NCI-H2081 treated with DMSO at 0.1 percent for 48 hours (cell line): ENCODE measurements around the gene SH2D1A.
"Not testable (repeated sequence)": the region's sequence is repeated elsewhere in the genome, so short reads cannot be mapped to it uniquely, and the experiment has no call there.

Source experiments
- DNase-seq: peaks from one replicate; lab custom pipeline; 2025; lab: John Stamatoyannopoulos, UW

SH2D1A gene

DNA sequence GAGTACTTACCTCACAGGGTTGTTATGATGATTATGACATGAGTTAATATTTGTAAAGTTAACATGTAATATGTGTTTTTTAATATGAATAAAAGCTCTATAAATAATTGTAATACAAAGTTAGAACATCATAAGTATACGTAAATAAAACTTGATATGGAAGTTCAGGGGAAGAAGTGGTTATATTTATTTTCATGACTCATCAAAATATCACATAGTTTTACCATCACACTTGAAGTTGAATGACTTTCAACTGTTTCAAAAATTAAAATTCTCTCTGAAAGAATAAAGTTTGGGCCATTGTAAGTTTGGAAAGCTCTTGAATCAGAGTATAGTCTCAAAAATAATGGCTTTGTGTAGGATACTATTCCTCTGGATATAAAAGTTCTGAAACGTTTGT lies 8.3 kb downstream of the SH2D1A start:
- no peak for DNase-seq

DNA sequence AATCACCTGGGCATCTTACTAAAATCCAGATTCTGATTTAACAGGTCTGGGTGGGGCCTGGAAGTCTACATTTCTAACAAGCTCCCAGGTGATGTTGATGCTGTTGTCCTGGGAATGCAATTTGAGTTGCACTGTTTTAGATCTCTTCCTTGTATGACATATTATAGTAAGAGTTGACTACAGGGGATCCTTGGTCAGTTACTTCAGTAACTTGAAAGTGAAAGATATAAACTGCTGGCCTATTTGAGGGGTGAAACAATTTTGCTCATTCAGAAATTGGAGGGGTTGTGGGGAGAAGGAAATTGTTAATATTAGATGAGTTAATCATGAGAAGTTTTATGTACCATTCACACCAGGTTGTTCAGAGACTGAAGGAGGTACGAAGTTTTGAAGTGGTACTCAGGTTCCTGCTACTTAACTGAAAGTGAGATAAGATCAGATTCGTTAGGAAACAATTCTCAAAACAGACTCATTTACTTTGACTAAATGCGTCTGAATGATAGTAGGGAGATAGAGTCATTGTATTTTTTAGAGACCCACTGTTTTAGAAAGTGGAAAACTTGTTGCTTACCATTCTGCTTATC lies 12.5 kb downstream of the SH2D1A start:
- no peak for DNase-seq

DNA sequence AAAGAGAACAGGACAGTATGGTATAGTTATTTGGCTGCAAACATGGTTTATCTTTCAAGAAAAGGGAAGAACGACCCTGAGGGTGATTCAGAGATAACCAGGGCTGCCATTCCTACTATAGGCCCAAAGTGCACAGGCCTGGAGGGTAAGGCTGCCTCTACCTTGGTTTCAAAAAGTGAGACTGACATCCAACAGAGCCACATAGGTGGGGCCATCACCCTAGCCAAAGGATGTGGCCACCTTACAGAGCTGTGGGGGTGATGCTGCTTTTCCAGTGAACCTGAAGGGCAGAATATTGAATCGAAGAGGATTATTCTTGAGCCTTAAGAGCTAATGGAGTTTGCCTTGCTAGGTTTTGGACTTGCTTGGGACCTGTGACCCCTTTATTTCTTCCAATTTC lies 15.7 kb downstream of the SH2D1A start:
- no peak for DNase-seq

DNA sequence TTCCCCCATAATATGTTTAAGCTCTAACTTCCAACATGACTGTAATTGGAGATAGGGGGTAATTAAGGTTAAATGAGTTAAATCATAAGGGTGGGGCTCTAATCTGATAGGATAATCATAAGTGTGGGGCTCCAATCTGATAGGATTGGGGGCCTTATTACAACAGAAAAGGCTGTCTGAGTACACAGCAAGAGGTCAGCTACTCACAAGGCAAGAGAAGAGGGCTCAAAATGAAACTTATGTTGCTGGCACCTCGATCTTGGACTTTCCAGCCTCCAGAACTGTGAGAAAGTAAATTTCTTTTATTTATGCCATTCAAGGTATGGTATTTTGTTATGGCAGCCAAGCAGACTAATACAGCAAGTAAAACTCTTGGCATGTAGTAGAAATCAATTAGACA lies 16.4 kb downstream of the SH2D1A start:
- DNase-seq = no peak

DNA sequence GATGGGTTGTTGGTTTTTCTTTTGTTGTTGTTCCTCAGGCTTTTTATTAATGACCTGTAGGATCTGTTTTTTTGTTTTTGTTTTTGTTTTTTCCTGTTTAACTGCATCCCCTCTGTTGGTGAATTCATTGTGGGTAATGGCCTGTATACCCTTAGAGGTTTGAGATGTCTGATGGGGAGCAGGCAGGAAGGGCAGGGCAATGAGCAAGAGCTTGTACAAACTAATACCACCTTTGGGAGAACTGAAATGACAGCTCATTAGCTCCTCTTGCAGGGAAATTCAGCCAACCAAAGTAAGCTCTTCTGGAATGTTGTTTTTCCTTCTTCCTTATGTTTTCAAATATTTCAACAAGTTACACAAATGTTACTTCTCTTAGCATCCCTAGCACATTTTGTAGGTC lies 23.4 kb downstream of the SH2D1A start:
- no peak for DNase-seq

DNA sequence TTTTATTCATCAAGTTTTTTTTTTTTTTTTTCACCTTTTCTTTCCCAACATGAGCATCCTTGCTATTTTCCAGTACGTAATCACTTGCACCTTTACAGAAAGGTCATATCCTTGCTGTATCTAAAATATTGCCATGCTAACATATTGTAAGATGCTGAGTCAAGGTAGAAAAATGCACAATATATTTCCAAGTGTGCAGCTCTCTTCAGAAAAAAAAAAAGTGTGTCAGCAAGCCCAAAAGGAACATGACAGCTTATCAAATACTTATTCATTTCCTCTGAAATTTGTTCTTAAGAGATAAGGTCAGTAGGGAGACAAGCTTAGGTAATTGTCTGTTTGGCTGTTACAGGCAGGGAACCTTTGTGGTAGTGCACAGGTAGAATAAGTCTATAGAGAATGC lies 27.0 kb downstream of the SH2D1A start:
- no peak for DNase-seq

DNA sequence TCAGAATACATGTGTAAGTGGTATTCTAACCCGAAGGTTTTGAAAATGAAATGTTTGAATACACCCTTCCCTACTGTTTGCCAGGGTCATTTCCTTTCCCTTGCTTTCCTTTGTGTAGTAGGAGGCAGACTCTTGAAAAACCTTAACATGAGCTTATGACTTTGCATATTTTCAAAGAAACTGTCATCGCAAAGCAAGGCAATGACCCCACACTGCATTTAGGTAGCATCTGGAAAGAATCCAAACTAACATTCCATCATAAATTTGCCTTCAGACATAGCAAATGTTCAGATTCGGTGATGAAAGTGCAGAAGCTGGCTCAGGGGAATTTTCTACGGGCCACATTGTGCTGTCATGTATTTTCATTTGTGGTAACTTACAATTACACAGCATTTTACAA lies 32.3 kb downstream of the SH2D1A start:
- no peak for DNase-seq

DNA sequence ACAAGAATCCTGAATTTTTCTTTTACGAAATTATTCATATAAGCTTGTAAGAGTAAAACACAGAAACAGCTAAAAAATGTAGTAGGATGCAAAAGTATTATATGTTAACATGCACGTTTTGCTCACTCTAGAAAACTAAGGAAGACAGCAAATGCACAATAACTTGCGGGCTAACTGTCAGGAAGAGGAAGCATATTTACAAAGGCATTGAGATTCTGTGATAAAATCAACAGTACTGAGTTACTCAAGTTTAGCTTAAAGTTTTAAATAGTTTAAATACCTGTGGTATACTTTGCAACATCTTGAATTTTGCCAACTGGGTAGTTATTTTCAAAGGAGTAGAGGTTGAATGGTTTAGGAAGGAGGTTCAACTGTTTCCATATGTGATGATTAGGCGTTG lies 37.0 kb downstream of the SH2D1A start:
- DNase-seq = no peak

DNA sequence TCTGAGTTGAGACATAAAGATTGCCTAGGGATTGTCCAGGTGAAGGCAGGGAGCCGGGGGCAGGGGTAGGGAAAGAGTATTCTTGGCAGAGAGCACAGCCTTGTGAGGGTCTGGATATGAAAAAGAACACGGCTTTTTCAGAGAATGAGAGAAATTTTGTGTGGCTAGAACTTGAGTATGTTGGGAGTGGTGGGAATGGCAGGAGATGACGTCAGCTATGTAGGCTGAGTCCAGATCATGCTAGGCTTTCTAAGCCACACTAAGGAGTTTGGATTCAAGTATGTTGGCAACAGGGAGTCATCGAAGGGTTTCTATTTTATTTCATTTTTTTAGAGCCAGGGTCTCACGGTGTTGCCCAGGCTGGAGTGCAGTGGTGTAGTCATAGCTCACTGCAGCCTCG lies 40.0 kb downstream of the SH2D1A start:
- no peak for DNase-seq

DNA sequence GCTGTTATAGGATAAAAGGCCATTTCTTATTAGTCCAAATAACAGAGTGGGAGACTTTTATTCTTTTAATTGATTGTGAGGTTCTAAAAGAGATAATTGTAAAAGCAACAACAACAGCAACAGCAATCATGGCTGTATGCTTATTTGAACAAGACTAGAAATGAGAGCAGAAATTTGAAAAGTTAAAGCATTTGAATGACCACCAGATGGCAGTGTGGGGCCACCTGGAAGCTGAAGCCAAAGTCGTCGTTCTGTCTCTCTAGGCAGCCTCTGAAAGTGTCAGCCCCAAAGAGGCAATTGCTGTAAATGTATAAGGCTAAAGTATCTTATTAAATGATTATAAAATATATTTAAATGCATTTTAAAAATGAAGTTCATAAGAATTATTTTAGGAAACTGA lies 42.2 kb downstream of the SH2D1A start:
- peak; percentile 42 for DNase-seq

DNA sequence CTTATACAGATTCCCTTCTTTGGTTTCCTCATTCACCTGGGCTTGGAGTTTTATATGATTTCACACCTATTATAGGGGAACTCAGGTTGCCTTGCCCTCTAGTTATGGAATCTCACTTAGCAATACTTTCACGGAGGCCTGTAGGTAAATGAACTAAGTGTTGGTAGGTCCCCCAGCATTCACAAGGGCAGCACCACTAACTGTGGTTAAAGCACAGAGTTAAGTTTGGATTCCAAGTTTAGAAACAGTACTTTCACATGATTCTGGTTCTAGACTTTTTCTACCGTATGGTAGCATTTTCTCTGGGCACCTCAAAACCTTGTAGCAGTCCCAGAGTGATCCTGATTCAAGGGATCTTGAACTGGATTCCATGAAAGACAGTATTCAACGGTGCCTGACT lies 46.4 kb downstream of the SH2D1A start:
- DNase-seq = no peak

DNA sequence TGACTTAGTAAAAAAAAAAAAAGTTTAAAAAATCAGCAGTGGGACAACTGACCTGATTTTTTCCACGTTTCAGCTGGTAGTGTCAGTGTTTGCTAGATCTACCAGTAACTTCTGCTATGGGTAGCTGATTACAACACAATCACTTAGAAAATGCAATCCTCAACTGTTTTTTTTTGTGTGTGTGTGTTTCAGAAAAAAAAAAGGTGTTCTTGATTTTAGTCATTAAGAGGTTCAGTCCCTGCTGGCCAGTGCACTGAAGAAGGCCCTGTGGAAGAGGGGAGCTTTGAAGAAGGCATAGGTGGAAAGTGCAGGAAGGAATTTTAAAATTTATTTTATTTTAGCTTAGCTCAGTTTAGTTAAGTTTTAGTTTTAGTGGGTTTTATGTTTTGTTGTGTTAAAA lies 46.9 kb downstream of the SH2D1A start:
- no peak for DNase-seq

DNA sequence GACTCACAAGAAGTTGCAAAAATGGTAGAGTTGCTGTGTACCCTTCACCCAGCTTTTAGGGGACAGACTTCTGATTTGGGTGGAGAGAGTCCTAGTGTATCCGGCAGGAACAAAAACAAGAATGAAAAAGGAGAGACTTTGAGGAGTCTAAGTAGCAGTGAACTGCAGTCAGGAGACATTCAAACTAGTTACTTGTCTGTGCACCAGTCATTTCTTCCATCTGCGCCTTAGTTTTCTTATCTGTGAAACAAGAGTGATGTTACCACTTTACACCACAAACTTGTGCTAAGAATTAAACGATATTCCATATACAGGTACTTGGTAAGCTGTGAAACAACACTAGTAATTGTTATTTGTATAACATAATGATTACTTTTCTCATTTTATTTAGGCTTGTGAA lies 47.3 kb downstream of the SH2D1A start:
- no peak for DNase-seq

DNA sequence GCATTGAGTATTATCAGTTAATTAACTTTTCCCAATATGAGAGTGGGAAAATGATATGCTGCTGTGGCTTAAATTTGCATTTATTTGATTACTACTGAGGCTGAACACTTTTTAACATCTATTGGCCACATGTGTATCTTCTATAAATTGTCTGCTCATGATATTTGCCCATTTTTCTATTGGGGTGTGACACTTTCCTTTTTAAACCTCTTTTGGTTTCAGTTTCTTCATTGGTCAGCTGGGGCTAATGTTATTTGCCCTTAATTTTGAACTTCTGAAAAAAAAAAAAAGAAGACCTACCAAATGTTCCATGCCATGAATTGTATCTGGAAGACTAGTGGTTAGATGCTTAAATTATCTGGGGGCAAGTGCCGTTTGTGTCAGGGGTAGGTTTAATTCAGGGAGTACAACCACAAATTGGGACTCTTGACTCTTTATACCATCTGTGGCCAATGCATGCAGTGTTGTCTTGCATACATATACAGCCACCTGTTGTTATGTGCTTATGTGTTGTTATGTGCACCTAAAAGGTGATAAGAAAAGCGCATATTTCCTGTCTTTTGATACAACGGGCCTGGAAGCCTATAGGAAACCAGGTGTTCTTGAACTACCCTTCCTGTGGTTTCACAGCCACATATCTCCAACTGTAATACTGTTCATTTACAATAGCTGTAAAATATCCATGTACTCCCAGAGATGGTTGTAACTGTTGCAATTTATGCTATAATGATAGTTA lies 49.0 kb downstream of the SH2D1A start:
- no peak for DNase-seq

DNA sequence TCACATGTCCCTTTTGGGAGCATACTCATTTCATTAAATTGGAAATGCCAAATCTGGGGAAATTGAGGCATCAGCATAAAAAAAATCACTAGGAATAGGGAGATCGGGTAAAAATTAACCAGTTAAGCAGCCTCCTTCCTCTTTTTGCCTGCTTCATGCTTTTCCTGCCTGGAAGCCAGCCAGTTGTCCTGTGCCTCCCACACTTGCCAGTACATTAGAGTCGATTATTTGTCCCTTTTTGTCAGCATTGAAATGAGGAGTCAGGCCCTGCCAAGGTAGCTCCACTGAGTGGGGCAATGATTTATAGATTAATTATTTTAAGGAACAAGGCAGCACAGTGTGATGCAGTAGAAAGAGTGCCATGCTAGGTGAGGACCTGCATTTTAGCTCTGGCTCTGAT lies 55.3 kb downstream of the SH2D1A start:
- DNase-seq = peak; percentile 83

DNA sequence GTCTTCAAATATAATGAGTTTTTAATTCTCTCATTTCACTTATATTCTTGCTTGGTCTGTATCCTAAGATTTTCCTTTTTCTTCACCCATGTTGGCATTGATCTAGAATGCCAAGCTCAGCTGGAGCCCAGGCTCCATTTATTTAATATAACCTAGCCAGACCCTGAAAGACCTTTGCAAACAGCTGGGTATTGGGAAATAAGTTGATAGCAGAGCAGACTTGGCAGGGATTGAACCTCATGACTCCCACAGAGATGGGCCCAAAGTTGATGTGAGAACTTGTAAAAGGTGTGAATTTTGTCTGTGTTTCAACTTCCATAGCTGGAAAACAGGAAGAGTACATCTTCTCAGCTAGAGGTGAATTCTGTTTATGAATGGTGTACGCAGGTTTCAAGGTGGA lies 59.5 kb downstream of the SH2D1A start:
- no peak for DNase-seq

DNA sequence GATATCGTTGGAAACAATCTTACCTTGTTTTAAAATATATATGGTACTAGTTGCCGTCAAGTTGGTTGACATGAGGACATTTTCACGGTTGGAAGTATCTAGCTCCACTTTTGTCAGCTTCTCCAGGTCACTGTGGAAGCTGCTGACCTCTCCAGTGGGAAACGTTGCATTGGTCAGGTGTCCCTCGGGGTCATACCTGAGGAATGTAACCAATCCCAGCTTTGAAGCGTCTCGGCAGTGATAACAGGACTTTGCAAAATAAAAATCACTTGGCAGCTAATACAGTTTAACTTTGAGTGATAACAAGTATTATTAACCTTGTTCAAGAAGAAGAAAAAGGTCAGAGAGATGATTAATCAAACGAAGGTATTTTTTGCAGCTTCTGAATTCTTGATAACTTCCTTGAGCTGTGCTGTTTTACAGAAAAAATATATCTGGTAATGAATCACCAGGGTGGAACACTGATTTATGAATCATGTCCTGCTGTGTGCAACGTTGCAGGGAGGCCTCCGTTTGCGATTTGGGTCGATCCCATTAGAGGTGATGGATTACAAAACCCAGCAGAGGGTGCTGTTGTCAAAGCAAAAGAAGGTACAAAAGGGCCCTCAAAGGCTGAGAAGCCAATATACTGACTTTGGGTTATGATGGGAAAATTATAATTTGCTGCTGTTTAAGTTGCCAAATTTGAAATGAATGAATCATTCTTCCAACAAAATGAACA lies 60.1 kb downstream of the SH2D1A start:
- DNase-seq = peak; percentile 61

DNA sequence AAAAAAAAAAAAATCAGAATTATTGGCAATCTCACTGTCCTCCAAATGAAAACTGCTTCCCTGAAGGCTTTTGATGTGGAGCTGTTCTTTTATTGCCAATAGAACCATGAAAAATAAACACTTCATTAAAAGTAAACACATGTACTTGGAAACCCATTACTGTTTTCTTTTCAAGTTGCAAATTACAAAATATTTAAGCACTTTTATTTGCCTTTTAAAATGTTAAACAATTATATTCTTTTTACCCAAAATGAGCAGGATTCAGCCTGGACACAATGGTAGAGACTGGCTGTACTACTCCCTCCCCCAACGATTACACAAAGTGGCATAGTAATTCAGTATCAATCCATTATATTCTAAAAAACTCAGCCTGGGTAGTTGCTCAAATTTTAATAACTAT lies 60.9 kb downstream of the SH2D1A start:
- DNase-seq = no peak

DNA sequence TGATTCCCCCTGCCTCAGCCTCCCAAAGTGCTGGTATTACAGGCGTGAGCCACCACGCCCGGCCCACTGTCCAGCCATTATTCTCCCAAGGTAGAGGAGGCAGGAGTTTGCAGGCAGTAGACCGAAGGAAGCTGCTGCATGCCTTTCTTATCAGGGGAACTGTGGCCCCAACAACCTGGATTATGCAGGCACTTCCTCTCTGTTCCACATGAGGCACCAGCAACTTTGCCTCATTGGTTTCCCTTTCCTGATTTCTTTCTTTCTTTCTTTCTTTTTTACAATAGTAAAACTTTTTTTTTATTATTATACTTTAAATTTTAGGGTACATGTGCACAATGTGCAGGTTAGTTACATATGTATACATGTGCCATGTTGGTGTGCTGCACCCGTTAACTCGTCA lies 62.0 kb downstream of the SH2D1A start:
- DNase-seq = not testable (repeated sequence)

DNA sequence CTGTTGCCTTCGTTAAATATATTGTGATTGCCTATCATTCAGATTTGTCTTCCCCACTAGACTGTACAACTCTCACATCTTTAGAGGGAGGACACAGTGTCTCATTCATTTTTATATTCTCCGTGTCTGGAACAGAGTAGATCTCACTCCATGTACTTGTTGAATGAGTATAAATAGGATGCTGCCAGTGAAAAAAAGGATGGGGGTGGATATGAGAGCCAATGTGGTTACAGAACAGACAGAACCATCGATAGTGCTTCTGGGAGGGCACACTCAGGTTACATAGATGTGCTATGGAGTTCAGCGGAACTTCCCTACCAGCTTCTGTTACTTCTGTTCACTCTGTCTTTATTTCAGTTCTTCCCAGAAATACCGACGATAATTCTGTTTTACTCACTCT lies 66.9 kb downstream of the SH2D1A start:
- DNase-seq = no peak

DNA sequence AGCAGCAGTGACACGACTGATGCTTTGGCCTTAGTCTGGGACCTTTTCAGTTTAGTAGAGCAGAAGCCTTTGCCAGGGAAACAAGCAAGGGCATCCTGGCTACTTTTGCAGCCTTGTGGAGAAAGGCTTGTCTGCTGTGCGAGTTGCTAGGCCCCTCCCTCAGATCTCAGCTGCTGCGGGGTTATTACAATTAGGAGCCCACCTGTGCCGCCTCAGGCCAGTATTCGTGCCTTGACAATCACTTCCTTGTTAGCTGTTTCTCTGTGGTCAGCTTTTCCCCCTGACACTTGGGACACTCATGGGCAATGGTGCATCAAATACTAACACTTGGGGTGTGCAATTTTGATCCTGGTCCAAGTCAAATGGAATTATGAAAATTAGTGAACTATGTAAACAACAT lies 67.9 kb downstream of the SH2D1A start:
- DNase-seq = no peak

DNA sequence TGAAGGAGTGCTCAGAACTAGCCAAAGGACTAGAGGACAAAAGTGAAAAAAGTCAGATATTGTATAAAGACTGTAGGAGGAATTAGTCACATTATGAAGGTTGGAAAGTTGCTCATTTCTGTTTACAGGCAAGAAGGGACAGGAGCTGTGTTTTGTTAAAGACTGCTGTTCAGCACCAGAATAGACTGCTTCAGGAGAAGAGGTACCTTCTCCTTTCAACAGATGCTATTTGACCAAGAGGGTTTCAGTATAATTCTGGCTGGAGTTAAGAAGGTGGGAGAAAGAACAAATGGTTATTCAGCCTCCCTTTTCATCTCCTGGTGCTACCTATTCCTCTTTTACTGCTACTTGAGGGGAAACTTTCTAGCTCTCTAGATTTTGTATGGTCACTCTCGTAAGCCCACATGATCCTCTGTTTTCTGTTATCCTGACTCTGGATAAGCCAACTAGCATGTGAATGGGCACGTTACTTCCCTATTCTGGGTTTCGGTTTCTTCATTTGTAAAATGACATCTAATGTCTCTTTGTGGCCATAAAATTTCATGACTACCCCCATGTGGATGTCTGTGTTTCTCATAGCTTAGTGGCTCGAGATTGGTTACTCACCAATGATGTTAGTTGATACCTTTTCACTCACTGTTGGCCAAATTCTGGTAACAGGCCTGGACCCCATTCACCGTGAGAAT lies 68.9 kb downstream of the SH2D1A start:
- no peak for DNase-seq
